Body of pancreas (tissue), 4 donors: Measurements from ENCODE around the gene MROH2A. TPM values are rescaled to one million over a fixed set of nuclear protein-coding genes. Genes with fewer than 3 reads are reported as not detected.

Experiments used
- ATAC-seq: fragments of 150-250 bp; one replicate; pipeline ENCODE4 v1.9.1; 2016
- DNase-seq, 4 donors: peaks; one replicate each; pipeline ENCODE4 v3.0.0-alpha.2; 2019
- H3K27ac ChIP-seq, 4 donors: fragments of 200-600 bp; sonication (generic); 1 replicate in 3 of 4; 2 replicates in 1 of 4; pipeline versions ENCODE4 v1.5.1 to v1.6.1; 2016 to 2019; ENCODE audit warnings: mild to moderate bottlenecking in 1 of 4, mixed read lengths in 1 of 4, moderate library complexity in 1 of 4
- H3K27me3 ChIP-seq, 2 donors: fragments of 200-600 bp; sonication (generic); one replicate each; pipeline ENCODE4 v1.6.0; 2016; ENCODE audit warnings: mild to moderate bottlenecking in 1 of 2
- H3K36me3 ChIP-seq, 2 donors: fragments of 200-600 bp; sonication (generic); replicated peaks in 1 of 2; 2 replicates each; pipeline ENCODE4 v1.5.1; 2016; ENCODE audit warnings: low read depth in 2 of 2; ENCODE audit not compliant: insufficient read depth in 1 of 2
- H3K4me1 ChIP-seq: fragments of 200-600 bp; sonication (generic); one replicate; pipeline ENCODE4 v1.6.0; 2016
- H3K4me3 ChIP-seq, 2 donors: fragments of 200-600 bp; sonication (generic); 1 replicate in 1 of 2; 2 replicates in 1 of 2; pipeline ENCODE4 v1.5.1; 2016 to 2019
- H3K9me3 ChIP-seq, 3 donors: fragments of 200-600 bp; sonication (generic); 1 replicate in 2 of 3; 2 replicates in 1 of 3; pipeline ENCODE4 v1.5.1; 2016
- POLR2A ChIP-seq, 3 donors: fragments of 450-650 bp; IDR thresholded peaks; one replicate each; pipeline ENCODE4 v1.6.1; 2016; ENCODE audit warnings: antibody characterized with exemption in 3 of 3, mild to moderate bottlenecking in 2 of 3
- WGBS, 2 donors: methylation state at CpG; one replicate each; pipeline ENCODE4 v1.1.5; 2017; 5-methylcytosine and 5-hydroxymethylcytosine counted together
- intact Hi-C: fragments of 100-400 bp; cut with DNase I; formaldehyde crosslinking; loops from one replicate; pipeline ENCODE4 v1.15.1; 2023
- total RNA-seq, 2 donors: library from RNA; depleted of rRNA; stranded (reverse); fragments of >200 nt; gene quantifications; one replicate each; pipeline ENCODE4 v1.1.0, GENCODE V29; 2016
- TF ChIP-seq, protein P1 (sequence below), 7 experiments: fragments of 450-650 bp in 4 of 7; fragments of 200-600 bp in 3 of 7; sonication (generic) in 3 of 7; IDR thresholded peaks; one replicate each; pipeline ENCODE4 v1.5.1; 2016 to 2019; ENCODE audit warnings: antibody characterized with exemption in 7 of 7

The MROH2A gene
- total RNA-seq, 2 donors from 2014 or later: not detected

GRCh38 chr2:233803994-233804393, 25.9 kb downstream of the MROH2A start:
- intact Hi-C loops: no loop called here
- 35 to 56% methylated on average over 5 to 8 of the region's 8 CpGs for WGBS, 2 donors
- ATAC-seq (no peak), DNase-seq (no peak)
- Histone ChIP-seq H3K27ac (no peak overlapping the region), H3K4me1 (no peaks in the 10 kb centered on the region), H3K9me3 (no peaks in the 10 kb centered on the region), H3K27me3 (no peaks in the 10 kb centered on the region), H3K4me3 (no peak overlapping the region), H3K36me3 (no peaks in the 10 kb centered on the region)
- TF ChIP-seq POLR2A (IDR thresholded peaks at IDR 0.05): no peak
- TF ChIP-seq, protein P1, sequence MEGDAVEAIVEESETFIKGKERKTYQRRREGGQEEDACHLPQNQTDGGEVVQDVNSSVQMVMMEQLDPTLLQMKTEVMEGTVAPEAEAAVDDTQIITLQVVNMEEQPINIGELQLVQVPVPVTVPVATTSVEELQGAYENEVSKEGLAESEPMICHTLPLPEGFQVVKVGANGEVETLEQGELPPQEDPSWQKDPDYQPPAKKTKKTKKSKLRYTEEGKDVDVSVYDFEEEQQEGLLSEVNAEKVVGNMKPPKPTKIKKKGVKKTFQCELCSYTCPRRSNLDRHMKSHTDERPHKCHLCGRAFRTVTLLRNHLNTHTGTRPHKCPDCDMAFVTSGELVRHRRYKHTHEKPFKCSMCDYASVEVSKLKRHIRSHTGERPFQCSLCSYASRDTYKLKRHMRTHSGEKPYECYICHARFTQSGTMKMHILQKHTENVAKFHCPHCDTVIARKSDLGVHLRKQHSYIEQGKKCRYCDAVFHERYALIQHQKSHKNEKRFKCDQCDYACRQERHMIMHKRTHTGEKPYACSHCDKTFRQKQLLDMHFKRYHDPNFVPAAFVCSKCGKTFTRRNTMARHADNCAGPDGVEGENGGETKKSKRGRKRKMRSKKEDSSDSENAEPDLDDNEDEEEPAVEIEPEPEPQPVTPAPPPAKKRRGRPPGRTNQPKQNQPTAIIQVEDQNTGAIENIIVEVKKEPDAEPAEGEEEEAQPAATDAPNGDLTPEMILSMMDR (IDR thresholded peaks at IDR 0.05): no peak

- TF ChIP-seq, protein P1 (IDR thresholded peaks at IDR 0.05): no peak
- TF ChIP-seq POLR2A (IDR thresholded peaks at IDR 0.05): no peak
- H3K4me1 ChIP-seq: no peaks in the 10 kb centered on the region
- DNase-seq (peak in 1 of 4 donors; percentile 5), ATAC-seq (no peak)
- no peaks in the 10 kb centered on the region for H3K36me3 ChIP-seq
- H3K27ac ChIP-seq: no peak overlapping the region
- no peaks in the 10 kb centered on the region for H3K27me3 ChIP-seq
- intact Hi-C loops: no loop called here
- WGBS, 2 donors: 53 to 70% methylated on average over 9 to 12 of the region's 12 CpGs
- H3K9me3 ChIP-seq: no peaks in the 10 kb centered on the region
- no peak overlapping the region for H3K4me3 ChIP-seq
Measured at GRCh38 chr2:233807215-233807865, 29.2 kb downstream of the MROH2A start.

DNA sequence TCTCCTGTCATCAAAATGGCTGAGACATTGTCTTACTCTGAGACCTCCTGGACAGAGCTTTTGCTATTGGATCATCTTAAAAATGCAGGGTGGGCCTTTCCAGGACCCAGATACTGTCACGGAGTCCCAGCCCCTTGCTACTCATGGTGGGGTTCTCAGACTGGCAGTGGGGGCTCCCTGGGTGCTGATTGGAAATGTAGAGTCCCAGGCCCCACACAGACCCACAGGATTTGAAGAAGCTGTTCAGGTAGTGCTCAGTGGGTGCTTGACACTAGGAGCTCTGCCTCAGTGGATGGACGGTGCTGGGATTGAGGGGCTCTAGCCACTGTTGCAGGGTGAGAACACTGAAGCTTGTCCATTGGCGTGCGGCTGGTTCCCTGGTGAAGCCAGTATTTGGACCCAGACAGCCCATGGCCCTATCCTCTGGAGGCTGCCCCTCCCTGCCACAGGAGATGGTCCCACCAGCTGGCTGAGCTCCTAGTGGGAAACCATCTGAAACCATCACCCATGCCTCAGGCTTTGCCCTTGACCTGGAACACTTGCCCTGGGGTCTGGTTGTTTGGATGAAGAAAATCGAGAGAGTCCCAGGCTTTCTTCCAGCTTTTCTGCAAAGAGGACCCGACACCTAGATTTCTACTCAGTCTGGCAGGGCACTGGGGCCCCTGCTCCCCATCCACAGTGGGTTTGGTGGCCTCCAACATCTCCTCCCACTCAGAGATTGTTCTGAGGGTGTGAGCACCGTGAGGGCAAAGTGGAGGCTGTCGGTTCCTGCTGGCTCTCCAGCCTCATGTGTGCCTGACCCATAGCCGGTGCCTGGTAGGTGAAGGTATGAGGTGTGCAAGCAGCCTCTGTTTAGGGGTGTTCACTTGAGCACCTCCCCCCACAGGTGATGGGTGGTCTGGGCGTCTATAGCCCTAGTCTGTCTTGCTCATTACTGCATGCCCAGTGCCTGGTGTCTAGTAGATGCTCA, 30.1 kb downstream of the MROH2A start:
- H3K27me3 ChIP-seq: no peaks in the 10 kb centered on the region
- H3K36me3 ChIP-seq: no peaks in the 10 kb centered on the region
- intact Hi-C loops: no loop called here
- no peaks in the 10 kb centered on the region for H3K4me1 ChIP-seq
- no peak overlapping the region for H3K4me3 ChIP-seq
- 63 to 71% methylated on average over 7 to 10 of the region's 10 CpGs for WGBS, 2 donors
- H3K9me3 ChIP-seq: no peaks in the 10 kb centered on the region
- TF ChIP-seq, protein P1 (IDR thresholded peaks at IDR 0.05): no peak
- no peak for TF ChIP-seq POLR2A (IDR thresholded peaks at IDR 0.05)
- H3K27ac ChIP-seq: no peak overlapping the region
- DNase-seq (peak in 1 of 4 donors; percentile 5), ATAC-seq (no peak)

- Histone ChIP-seq H3K4me1 (no peaks in the 10 kb centered on the region), H3K9me3 (no peaks in the 10 kb centered on the region), H3K27me3 (no peaks in the 10 kb centered on the region), H3K4me3 (no peak overlapping the region), H3K27ac (no peak overlapping the region), H3K36me3 (no peaks in the 10 kb centered on the region)
- DNase-seq: no peak
- no peak for ATAC-seq
- TF ChIP-seq POLR2A (IDR thresholded peaks at IDR 0.05): no peak
- TF ChIP-seq, protein P1 (IDR thresholded peaks at IDR 0.05): no peak
- 76 to 79% methylated on average over 6 of the region's 6 CpGs for WGBS, 2 donors
- intact Hi-C loops: no loop called here
Measured at GRCh38 chr2:233810385-233810784, 32.3 kb downstream of the MROH2A start.
